WERI-Rb-1 (cell line): ENCODE results near the gene MED27.

Source experiments
- DNase-seq: peaks from one replicate; pipeline ENCODE4 v3.0.0-alpha.2; 2020
- H3K27ac ChIP-seq: fragments of 250-450 bp; sonication (Bioruptor Pico); 2 replicates; pipeline ENCODE4 v1.5.1; 2020; ENCODE audit warnings: mild to moderate bottlenecking, moderate library complexity
- H3K27me3 ChIP-seq: fragments of 250-450 bp; sonication (Bioruptor Pico); 2 replicates; pipeline ENCODE4 v1.5.1; 2021; ENCODE audit warnings: mild to moderate bottlenecking, low read depth, moderate library complexity; ENCODE audit not compliant: insufficient read depth, severe bottlenecking
- H3K36me3 ChIP-seq: fragments of 250-450 bp; sonication (Bioruptor Pico); 2 replicates; pipeline ENCODE4 v1.5.1; 2020; ENCODE audit warnings: mild to moderate bottlenecking, moderate library complexity
- H3K4me3 ChIP-seq: 2 replicates; pipeline ENCODE4 v1.5.1; 2011; ENCODE audit warnings: low read depth, mild to moderate bottlenecking, control low read depth, low read length
- H3K9me3 ChIP-seq: fragments of 250-450 bp; sonication (Bioruptor Pico); 2 replicates; pipeline ENCODE4 v1.5.1; 2021; ENCODE audit warnings: mild to moderate bottlenecking, moderate library complexity; ENCODE audit not compliant: severe bottlenecking
- TF ChIP-seq, protein P1 (sequence below): IDR thresholded peaks from 2 replicates; pipeline ENCODE4 v1.5.1; 2011; ENCODE audit warnings: low read depth, mild to moderate bottlenecking, control low read depth, inconsistent platforms, low read length

MED27 gene

DNA sequence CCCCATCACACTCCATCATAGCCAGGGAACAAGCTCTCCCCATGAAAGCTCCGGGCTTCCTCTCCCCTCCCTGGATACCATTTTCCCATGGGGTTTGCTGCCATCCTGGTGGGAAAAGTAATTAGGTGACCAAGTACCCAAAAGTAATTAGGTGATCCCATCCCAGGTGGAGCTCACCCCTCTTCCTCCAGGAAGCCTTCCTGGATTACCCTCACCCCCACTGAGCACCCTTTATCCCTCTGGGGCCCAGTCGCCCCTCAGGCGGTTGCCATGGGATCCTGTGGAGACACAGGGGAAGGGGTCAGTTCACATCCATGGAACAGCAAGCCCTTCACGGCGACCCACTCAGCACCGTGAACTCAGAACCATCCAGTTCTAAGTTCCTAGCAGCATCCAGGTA is 265.0 kb downstream of the MED27 start:
- Histone ChIP-seq H3K36me3 (no peaks in the 10 kb centered on the region), H3K27ac (no peak overlapping the region), H3K27me3 (no peaks in the 10 kb centered on the region), H3K4me3 (no peak overlapping the region), H3K9me3 (no peaks in the 10 kb centered on the region)
- no peak for DNase-seq
- TF ChIP-seq, protein P1, sequence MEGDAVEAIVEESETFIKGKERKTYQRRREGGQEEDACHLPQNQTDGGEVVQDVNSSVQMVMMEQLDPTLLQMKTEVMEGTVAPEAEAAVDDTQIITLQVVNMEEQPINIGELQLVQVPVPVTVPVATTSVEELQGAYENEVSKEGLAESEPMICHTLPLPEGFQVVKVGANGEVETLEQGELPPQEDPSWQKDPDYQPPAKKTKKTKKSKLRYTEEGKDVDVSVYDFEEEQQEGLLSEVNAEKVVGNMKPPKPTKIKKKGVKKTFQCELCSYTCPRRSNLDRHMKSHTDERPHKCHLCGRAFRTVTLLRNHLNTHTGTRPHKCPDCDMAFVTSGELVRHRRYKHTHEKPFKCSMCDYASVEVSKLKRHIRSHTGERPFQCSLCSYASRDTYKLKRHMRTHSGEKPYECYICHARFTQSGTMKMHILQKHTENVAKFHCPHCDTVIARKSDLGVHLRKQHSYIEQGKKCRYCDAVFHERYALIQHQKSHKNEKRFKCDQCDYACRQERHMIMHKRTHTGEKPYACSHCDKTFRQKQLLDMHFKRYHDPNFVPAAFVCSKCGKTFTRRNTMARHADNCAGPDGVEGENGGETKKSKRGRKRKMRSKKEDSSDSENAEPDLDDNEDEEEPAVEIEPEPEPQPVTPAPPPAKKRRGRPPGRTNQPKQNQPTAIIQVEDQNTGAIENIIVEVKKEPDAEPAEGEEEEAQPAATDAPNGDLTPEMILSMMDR: no peak

GRCh38 chr9:131813116-131813515 is 266.6 kb downstream of the MED27 start:
- Histone ChIP-seq H3K4me3 (no peak overlapping the region), H3K36me3 (no peaks in the 10 kb centered on the region), H3K9me3 (no peaks in the 10 kb centered on the region), H3K27me3 (no peaks in the 10 kb centered on the region), H3K27ac (no peak overlapping the region)
- DNase-seq: no peak
- TF ChIP-seq, protein P1: no peak

DNA sequence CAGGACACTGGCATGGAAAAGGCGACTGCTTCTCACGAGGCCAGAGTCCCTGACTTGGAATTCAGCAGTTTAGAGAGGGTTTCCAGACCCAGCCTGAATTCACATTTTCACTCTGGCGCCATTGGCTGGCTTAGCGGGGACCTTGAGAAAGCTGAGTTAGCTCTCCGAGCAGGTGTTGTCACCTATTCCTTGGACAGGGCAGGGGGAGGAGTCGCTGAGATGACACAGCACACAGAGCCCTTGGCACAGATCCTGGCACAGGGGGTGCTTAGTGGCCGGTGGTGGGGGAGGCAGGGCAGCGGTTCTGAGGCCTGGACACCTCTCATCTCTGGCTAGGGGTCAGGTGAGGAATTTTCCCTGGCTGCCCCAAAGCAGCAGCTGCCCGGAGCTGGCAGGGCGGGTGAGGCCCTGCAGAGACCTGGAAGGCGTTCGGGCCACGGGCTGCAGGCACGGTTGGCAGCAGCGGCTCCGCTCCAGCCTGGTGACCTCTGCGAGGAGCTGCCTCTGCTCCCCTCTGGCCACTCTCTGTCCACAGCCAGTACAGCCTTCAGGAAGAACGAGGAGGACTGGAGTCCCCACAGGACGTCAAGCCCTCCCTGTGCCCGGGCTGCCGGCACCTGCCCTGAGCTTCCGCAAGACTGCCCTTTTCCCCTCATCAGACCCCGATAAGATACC is 267.4 kb downstream of the MED27 start:
- H3K27ac ChIP-seq: no peak overlapping the region

DNA sequence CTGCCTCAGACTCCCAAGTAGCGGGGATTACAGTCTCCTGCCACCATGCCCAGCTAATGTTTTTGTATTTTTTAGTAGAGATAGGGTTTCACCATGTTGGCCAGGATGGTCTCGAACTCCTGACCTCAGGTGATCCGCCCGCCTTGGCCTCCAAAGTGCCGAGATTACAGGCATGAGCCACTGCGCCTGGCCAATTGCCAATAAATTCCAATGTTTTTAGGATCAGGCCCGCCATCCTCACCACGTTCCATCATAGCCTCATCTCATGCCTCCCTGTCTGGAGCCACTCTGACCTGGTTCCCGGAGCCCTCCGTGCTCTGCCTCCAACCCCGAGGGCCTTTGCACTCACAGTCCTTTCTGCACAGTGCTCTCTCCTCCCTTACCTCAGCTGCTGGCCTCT is 268.3 kb downstream of the MED27 start:
- no peak overlapping the region for H3K27ac ChIP-seq
- no peaks in the 10 kb centered on the region for H3K36me3 ChIP-seq
- no peak overlapping the region for H3K4me3 ChIP-seq
- no peak for DNase-seq
- H3K27me3 ChIP-seq: no peaks in the 10 kb centered on the region
- H3K9me3 ChIP-seq: no peaks in the 10 kb centered on the region
- TF ChIP-seq, protein P1: no peak

More for the DNA sequence above, 267.4 kb downstream of the MED27 start:
- Histone ChIP-seq H3K27me3 (no peaks in the 10 kb centered on the region), H3K4me3 (no peak overlapping the region), H3K9me3 (no peaks in the 10 kb centered on the region), H3K36me3 (no peaks in the 10 kb centered on the region)
- no peak for DNase-seq
- TF ChIP-seq, protein P1: no peak

DNA sequence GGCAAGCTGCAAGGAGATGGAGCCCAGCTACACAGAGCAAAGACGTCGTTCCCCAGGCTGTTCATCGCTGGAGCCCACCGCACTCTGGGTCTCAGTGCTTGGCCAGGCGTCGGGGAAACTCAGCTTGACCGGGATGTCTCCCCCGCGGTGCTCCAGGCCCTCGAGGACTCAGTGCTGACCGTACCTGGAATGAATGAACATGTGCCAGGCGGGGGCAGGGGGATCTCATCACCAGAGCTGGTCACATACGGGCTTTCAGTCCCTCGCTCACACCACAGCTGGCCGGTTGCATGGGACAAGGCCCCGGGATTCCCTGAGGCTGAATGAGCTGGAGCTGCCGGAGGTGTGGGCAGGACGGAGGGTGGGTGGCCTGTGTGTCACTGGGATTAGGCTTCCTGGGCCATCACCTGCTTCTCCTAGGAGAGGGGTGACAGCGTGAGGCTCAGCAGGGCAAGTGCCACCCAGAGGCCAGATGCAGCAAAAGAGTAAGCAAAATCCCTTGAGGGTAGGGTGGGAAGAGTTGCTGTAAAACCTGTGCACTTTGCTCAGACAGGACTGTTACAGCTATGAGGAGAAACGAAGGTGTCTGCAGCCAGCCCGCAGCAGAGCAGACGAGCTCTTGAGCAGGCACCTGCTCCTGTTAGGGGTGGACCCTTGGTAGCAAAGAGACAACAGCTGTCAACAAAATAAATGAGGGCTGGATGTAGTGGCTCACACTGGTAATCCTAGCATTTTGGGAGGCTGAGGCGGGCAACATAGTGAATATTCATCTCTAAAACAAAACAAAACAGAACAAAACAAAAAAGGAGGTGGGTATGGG is 269.1 kb downstream of the MED27 start:
- peak overlapping the region; percentile 4 for H3K27ac ChIP-seq
- TF ChIP-seq, protein P1: peak; percentile 80
- H3K9me3 ChIP-seq: no peaks in the 10 kb centered on the region
- H3K4me3 ChIP-seq: no peak overlapping the region
- no peaks in the 10 kb centered on the region for H3K36me3 ChIP-seq
- H3K27me3 ChIP-seq: no peaks in the 10 kb centered on the region
- peak; percentile 75 for DNase-seq
